Inflammatory macrophage treated with lipopolysaccharide for 4 hours (primary cell): ENCODE measurements around the gene ARHGEF37.
"Not testable (repeated sequence)": the region's sequence is repeated elsewhere in the genome, so short reads cannot be mapped to it uniquely, and the experiment has no call there.

Source experiments
- DNase-seq: peaks from one replicate; pipeline ENCODE4 v3.0.0-alpha.2; 2020

ARHGEF37 gene

DNA sequence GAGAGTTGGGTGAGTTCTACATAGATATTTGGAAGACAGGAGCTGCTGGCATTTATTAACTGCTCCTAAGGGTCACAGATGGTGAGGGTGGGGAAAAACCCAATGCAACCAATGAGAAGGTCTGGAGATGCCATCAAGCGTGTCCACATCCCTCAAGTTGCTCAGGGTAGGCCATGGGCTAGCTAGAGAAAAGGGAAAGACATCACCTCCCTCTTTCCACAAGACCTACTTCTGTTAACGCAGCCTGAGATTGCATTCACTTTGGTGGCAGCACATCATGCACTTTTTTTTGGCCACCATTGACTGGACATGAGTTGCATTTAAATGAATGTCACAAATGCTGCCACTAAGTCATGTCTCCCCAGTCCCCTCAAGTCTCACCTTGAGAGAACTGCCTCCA is 71.4 kb downstream of the ARHGEF37 start:
- DNase-seq = no peak

DNA sequence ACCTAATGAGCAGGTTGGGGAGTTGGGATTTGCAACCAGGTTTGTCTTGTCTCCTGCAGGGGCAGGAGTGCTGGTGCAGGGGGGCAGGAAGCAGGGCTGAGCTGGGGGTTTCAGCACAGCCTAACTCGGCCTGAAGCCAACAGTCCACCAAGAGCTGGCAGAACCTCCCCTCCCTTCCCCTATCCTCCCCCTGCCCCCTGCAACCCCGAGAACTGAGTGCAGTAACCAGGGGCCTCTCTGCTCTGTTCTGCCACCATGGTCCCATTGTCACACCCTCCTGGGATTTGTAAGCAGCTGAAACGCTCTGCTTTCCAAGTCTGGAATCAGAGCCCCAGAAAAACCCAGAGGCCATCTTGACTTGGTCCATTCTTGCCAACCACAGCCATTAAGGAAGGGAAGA is 72.9 kb downstream of the ARHGEF37 start:
- DNase-seq = no peak

DNA sequence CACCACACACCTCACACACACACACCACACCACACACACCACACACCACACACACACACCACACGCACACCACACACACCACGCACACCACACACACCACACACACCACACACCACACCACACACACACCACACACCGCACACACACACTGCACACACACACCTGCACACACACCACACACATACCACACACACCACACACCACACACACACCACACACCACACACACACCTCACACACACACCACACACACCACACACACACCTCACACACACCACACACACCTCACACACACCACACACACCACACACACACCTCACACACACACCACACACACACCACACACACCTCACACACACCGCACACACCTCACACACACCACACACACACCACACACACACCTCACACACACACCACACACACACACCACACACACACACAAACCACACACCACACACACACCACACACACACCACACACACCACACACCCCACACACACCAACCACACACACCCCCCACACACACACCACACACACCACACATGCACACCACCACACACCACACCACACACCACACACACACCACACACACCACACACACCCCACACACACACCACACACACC is 73.7 kb downstream of the ARHGEF37 start:
- DNase-seq = no peak

DNA sequence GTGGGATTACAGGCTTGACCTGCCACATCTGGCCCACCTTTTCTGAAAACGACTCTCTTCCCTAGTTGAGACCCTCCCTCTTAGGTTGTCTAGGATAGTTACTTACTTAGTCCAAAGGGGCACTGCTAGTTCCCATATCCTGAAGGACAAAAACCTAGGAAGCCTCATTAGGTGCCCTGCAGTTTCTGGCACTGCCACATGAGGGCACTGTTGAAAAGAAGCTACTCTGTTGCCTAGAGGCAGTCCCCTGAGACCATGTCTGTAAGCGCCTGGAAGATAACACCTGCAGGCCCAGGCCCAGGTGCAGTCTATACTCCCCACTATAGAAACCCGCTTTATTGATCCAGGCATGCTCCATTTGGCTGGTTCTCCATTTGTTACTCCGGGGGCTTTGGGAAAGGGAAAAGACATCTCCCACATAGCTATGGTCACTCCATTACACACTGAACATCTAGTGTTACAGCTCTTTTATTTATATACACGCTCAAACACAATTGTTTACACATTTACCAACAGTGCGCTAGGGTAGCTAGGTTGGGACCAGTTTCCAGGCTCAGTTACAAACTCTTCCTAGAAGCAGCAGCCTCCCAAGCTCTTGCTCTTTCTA is 75.4 kb downstream of the ARHGEF37 start:
- peak; percentile 61 for DNase-seq

DNA sequence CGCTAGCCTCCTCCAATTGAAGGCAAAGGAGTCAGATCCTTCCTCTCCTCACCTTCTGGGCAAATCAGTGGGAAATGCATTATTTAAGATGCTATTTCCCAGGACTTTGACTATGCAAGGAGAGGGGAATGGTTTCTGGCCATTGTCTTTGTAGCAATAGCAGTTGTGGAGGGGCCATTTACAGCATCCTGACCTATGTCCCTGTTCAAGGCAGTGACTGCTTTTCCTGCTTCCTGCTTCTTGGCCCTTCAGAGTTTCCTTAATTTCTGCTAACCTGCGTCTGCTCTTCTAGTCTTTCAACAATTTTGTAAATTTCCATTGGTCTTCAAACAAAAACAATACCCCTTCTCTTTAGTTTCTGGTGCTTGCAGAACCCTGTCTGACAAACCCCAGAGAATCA is 76.0 kb downstream of the ARHGEF37 start:
- no peak for DNase-seq

DNA sequence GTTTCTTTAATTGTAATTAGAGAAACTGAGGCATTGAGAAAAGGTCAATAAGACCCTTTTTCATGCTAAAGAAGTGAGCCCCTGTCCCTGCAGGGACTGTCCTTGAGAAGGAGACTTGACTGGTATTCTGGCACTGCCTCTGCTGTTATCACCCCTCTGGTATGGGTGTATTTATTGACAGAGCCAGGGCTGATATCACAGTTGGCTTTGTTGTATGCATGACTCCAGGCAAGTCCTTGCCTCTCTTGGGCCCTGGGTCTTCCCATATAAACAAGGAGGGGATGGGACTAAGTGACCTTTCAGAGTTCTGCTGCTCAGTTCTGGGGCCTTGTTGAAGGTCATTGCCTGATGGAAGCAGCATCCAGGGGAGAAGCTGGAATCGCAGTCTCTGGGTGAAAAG is 77.0 kb downstream of the ARHGEF37 start:
- DNase-seq = no peak

DNA sequence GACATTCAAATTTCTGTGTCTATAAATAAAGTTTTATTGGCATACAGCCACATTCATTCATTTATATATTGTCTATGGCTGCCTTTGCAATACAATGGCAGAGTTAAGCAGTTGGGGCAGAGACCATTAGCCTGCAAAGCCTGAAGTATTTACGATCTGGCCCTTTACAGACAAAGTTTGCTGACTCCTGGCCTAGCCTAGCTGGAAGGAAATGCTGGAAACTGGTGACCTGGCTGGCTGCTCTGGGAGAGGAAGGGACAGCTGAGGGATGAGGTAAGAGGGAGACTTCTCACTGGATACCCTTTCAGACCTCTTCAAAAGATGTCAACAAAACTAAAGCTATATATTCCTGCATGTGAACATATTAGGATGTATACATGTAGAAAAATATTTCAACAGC is 82.8 kb downstream of the ARHGEF37 start:
- DNase-seq = no peak

DNA sequence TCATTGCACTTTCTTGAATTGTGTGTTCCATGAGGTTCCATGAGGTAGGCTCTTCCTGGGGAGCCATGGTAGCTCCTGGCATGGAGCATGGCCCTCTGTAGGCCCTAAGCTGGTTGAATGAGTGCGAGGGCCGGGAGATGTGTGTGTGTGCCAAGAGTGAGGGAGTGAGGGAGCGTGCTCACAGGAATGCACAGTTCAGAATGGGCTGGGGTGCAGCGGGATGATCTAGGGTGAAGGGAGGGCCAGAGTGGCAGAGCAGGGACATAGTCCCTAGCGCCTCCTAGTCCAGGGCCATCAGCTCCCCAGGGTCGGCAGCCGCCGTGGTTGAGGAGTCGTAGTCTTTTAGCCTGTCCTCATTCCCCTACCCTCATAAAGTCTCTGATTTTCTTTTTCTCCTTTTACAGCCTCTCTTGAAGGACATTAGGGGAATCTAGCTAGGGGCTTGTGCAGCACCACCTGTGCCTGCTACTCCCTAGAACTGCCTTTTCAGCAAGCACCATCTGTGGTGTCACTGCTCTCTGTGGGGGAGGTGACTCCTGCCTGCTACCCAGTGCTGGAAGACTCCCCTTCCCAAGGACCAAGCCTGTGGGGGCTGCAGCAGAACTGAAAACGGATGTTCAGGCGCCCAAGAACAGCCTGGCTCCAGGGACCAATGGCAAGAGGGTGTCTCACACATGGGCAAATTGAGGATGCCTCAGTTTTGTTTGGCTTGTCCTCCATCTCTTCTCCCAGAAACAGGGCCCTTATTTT is 83.5 kb downstream of the ARHGEF37 start:
- no peak for DNase-seq

DNA sequence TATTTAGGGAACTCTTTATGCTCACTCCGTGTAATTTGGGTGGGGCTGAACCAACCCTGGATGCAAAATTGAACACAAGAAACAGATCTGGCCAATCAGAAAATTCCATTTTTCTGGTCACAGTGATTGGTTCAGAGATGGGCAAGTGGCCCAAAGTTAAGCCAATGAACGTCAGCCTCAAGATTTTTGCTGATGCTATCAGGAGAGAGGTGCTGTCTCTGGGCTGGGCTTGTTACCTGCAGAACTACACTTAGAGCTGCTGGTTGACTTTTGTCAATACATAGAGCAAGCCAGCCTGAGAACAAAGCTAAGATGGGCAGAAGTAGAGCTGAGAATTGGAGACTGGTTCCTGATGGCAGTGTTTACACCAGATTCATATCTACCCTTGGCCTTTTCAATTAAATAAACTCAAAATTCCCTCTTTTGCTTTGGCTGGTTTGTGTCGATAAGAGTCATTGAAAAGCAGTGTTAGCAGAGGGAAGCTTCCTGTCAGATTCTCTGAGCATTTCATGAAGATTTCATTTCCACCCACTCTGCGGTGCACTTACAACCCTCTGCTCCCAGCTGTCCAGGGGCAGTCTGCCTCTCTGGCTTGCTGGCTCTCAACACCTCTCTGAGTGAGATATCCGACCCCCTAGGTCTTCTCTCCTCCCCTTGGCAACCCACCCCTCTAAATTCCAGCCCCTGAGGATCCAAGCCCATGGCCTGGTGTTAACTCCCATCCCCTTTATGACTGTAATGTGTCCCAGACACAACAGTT is 84.3 kb downstream of the ARHGEF37 start:
- DNase-seq = peak; percentile 54

DNA sequence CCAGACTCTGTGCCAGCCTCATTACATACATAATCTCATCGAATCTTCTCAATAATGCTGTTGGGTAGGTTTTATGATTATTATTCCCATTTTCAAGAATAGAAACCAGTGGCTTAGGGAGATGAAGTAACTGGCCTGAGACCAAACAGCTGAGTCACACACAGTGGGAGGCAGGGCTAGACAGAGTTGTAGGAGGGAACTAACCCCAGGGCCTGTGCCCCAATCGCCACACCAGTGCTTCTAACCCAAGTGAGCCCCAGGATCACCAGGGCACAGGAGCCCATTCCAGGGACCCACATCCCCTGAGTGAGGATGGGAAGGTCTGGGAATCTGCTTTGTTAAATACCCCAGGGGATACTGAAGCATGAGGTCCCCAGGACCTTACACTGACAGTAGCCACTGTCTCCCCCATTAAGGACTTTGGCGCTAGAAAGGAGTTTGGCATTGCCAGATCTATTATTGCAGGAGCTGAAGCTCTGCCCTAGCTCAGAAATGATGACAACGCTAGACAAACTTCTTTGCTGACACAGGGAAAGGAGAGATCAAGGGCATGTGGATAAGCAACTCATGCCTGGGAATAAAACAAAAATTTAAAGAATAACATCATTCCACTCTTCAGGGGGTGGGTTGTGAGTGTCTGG is 85.0 kb downstream of the ARHGEF37 start:
- DNase-seq = peak; percentile 96

DNA sequence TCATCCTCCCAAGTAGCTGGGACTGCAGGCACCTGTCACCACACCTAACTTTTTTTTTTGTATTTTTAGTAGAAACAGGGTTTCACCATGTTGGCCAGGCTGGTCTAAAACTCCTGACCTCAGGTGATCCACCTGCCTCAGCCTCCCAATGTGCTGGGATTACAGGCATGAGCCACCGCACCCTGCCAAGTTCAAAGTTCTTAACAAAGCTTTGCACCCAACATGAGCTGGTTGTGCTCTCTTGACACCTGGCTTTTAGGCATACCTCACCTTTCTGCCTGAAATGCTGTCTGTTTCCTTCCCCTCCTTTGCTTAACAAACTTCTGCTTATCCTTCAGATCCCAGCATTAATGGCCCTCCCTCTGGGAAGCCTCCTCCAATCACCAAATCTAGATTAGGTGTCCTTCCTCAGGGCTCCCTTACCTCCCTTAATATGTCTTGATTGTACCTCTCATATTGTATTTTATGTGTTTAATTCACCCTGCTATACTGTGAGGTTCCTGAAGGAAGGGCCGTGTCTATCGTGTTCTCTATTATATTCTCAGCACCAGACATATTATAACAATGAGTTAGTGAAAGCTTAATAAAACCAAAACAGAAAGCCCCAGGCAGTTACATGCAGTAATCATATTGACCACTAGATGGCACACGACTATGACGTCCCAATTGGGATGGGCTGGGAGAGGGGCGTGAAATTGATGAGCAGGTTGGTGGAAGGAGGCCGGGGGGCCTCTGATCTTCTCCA is 86.0 kb downstream of the ARHGEF37 start:
- peak; percentile 72 for DNase-seq

DNA sequence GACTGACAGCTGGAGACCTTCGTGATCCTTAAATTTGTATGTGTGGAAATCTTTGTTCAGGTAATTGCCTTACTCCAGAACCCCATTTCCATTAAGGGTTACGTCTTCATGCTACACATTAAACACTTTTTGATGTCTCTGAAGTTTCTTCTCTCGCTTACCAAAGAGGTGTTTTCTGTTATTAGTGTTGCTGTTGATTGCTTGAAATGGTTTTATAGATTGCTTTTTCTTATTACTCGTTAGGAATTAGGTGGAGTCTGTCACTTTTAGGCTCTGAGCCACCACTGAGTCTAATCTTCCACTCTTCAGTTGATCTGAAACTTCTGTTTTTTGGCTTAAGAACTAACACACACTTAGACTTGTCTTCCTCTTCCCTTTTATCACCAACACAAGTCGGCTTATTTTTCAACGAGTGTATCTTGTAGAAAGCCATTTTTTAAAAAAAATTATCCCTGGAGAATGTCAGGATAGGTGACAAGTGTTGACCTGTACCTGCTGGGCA is 86.6 kb downstream of the ARHGEF37 start:
- peak; percentile 46 for DNase-seq

DNA sequence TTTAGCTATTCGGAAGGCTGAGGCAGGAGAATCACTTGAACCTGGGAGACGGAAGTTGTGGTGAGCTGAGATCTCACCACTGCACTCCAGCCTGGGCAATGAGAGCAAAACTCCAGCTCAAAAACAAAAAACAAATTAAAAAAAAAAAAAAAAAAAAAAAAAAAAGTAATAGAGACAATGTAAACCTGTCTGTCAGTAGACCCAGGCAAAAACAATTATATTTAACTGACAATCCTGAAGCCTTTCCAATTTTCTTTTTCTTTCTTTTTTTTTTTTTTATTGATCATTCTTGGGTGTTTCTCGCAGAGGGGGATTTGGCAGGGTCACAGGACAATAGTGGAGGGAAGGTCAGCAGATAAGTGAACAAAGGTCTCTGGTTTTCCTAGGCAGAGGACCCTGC is 88.0 kb downstream of the ARHGEF37 start:
- not testable (repeated sequence) for DNase-seq

DNA sequence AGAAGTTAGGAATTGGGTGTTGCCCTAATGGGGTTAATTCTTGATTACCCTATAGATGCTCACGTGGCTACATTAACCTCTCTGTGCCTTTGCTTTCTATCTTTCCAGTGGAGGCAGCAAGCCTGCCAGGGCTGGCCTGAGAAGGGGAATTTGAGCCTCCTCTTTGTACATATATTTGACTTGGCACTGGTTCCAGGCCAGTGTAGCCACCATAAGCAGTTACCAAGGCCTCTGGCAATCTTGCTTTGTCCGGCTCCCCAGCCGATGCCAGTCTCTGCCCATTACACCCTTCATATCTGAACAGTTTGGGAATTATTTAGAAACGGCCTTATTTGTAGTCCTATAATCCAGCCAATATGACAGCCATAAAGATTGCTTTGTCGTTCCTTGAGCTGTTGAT is 90.2 kb downstream of the ARHGEF37 start:
- no peak for DNase-seq

DNA sequence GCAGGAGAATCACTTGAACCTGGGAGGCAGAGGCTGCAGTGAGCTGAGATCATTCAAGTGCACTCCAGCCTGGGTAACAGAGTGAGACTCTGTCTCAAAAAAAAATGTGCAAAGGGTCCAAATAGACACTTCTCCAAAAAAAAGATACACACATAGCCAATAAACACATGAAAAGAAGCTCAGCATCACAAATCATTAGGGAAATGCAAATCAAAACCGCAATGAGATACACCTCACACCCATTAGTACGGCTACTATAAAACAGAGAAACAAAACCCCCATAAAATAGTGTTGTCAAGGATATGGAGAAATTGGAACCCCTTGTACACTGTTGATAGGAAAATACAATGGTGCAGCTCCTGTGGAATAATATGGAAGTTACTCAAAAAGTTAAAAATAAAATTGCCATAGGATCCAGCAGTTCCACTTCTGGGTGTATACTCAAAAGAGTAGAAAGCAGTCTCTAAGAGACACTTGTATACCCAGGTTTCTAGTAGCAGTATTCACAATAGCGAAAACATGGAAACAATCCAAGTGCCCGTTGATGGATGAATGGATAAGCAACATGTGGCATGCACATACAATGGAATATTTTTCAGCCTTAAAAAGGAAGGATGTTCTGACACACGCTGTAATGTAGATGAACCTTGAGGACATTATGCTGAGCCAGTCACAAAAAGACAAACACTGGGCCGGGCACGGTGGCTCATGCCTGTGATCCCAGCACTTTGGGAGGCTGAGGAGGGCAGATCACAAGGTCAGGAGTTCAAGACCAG is 91.6 kb downstream of the ARHGEF37 start:
- DNase-seq = no peak

DNA sequence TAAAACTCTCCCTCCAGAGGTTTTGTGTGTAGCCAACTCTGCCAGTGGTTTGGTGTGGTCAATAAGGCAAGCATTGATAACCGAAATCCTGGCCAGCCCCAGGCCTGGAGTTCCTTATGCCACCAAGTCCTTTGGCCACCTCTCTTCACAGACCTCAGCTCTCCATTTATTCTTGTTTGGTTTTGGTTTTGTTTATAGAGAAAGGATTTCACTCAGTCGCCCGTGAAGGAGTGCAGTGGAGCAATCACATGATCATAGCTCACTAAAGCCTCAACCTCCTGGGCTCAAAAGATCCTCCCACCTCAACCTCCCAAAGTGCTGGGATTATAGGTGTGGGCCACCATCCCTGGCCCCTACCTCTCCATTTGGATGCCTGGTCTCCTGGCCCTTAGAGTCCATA is 93.4 kb downstream of the ARHGEF37 start:
- peak; percentile 67 for DNase-seq

DNA sequence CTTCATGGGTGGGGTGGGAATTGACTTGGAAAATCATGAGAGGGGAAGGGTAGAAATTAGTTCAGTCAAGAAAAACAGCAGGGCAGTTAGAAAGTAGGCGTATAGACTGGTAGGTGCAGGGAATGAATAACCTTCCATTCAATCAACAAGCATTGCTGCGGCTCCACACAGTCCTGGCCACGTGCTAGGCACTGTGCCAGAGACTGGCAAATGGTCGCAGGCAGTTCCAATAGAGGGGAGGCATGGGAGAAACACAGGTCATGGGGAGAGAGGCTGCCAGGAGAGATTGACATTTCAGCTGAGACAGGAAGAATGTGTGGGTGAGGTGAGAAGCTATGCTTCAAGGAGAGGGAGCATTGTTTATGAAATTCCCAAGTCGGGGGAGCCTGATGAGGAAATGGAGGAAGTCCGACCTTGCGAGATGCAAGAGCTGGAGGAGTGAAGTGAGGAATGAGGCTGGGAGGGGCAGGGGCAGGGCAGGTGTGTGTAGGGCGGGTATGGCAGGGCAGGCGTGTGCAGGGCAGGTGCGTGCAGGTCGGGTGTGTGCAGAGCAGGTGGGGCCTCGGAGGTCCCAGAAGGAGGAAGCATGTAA is 94.4 kb downstream of the ARHGEF37 start:
- peak; percentile 53 for DNase-seq

DNA sequence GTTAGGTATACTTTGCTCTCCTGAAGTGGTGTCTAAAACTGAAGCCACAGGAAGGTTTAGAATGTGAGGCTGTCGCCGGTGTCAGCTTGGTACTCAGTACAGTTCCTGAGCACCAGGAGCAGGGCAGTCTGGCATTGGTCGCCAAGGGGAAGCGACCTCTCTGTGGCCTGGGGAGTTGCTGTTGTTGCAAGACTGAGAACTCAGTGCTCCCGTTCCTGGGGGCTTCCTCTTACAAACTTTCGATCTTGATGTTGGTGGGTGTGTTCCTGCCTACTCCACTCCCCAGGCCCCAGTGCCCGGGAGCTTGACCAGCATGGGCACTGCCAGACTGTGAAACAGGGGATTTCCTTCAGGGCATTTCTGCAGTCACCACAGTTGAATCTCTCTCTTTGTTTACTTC is 96.4 kb downstream of the ARHGEF37 start:
- DNase-seq = peak; percentile 96

DNA sequence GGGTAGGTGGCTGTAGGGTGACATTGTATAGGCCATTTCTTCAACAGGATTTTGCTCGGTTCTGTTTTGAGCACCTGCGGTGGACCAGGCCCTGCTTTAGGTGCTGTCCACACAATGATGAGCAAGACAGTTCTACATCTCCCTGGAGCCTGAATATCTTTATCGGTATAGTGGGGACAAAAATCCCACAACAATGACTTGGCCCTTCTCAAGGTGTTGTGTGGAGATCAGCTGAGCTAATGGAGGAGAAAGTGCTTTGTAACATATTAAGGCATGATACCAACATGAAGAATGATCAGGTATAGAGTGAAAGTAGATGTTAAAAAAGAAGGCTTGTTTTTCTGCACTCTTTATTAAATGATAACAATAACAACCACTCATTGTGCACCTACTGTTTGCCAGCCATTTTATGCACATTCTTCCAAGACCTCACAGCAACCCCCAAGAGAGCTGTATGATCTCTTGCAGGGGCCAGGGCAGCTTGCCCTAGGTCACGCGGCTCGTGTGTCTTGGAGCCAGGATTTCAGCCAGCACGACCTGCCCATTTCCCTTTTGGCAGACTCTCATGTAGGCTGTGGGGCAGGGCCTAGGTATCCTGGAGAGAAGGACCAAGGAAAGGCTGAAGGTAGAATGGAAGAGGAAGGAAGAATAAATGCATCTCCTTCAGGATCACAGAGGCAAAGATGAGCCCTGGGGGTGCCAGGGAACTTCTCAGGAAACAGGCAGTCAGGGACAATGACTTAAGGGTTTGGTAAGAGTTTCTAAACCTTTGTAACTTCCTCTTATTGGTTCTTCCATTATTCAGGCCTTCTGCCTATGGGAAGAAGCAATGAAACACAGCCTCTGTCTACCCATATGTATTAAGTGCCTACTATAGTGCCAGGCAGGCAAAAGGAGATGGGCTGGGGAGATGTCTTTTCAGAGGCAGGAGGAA is 98.8 kb downstream of the ARHGEF37 start:
- no peak for DNase-seq

DNA sequence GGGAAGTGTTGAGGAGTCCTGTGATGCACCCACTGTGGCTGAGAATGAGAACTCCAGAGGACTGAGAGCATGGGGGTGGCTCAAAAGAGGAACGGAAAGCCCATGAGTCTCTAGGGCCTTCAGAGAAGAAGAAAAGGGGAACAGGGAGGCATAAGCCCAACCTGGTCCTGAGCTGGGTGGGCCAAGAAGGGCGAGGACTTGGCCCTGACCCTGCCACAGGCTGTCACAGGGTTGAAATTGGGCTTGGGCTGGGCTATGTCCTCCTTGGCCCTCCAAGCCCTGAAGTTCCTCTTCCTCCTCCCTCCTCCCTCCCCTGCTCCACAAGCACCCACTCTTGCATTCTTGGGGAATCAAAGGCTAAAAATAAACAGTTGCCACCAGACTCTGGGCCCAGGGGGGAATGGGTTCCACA is 99.5 kb downstream of the ARHGEF37 start:
- peak; percentile 93 for DNase-seq
